Hepatocyte (in vitro differentiated cells): ENCODE data around the gene DIAPH3.

Source experiments
- EZH2 ChIP-seq: fragments of 200-600 bp; sonication (generic); IDR thresholded peaks from 2 replicates; pipeline ENCODE4 v1.6.1; 2016; ENCODE audit warnings: antibody characterized with exemption, mild to moderate bottlenecking, borderline replicate concordance
- TF ChIP-seq, protein P1 (sequence below): fragments of 200-600 bp; sonication (generic); IDR thresholded peaks from 2 replicates; pipeline ENCODE4 v1.5.1; 2016; ENCODE audit warnings: antibody characterized with exemption, mild to moderate bottlenecking; ENCODE audit not compliant: poor library complexity

DNA sequence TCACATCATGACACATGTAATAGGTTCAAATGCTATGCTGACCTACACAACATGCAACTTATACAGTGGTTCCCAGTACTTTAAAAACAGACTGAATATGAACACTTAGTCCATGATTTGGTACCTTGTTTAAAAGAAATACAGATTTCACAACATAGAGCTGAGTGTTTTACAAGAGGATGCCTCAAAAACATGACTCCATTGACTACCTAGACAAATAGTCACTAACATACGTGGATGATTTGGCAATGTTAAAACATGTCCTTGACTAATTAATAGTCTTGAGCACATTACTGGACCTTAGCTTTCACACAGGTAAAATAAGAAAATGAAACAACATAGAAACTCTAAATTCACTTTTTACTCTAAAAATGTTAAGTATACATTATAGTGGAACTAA, 300.1 kb downstream of the DIAPH3 start:
- TF ChIP-seq, protein P1, sequence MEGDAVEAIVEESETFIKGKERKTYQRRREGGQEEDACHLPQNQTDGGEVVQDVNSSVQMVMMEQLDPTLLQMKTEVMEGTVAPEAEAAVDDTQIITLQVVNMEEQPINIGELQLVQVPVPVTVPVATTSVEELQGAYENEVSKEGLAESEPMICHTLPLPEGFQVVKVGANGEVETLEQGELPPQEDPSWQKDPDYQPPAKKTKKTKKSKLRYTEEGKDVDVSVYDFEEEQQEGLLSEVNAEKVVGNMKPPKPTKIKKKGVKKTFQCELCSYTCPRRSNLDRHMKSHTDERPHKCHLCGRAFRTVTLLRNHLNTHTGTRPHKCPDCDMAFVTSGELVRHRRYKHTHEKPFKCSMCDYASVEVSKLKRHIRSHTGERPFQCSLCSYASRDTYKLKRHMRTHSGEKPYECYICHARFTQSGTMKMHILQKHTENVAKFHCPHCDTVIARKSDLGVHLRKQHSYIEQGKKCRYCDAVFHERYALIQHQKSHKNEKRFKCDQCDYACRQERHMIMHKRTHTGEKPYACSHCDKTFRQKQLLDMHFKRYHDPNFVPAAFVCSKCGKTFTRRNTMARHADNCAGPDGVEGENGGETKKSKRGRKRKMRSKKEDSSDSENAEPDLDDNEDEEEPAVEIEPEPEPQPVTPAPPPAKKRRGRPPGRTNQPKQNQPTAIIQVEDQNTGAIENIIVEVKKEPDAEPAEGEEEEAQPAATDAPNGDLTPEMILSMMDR, result no peak
- TF ChIP-seq EZH2, result no peak
